Erythroblast (primary cell): ENCODE measurements around the gene RAMP1.

Source experiments
- DNase-seq, 2 experiments: peaks; one replicate each; lab custom pipeline; 2025; lab: John Stamatoyannopoulos, UW
- GATA1 ChIP-seq: IDR thresholded peaks from 2 replicates; pipeline ENCODE4 v1.6.1; 2011; ENCODE audit warnings: low read depth, mild to moderate bottlenecking, control low read depth, low read length, moderate library complexity
- POLR2A ChIP-seq: IDR thresholded peaks from 2 replicates; pipeline ENCODE4 v1.6.1; 2011; ENCODE audit warnings: mild to moderate bottlenecking, low read length

The RAMP1 gene

GRCh38 chr2:237868631-237869342 lies 9.4 kb downstream of the RAMP1 start:
- DNase-seq = no peak
- TF ChIP-seq POLR2A = no peak

DNA sequence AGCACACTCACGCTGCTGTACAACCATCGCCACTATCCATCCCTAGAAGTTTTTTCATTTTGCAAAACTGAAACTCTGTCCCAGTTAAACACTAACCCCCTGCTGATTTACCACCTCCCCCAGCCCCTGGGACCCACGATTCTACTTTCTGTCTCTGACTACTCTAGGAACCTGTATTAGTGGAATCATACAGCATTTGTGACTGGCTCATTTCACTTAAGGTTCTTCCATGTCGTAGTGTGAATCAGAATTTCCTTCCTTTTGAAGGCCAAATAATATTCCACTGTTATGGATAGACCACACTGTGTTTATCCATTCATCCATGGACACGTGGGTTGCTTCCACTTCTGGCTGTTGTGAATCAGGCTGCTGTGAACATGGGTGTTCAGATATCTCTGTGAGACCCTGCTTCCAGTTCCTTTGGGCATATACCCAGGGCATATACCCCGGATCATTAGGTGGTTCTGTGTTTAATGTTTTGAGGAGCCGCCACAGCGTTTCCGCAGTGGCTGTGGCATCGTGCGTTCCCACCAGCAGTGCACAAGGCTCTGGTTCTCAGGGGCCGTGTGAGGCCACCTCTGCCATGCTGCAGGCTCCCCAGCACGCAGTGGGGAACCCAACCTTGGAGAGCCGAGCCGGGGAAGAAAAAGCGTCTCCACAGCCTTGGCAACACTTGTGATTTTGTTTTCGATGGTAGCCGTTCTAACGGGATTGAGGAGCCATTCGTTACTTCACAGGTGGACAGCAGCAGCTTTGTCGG lies 10.1 kb downstream of the RAMP1 start:
- TF ChIP-seq POLR2A = no peak
- no peak for TF ChIP-seq GATA1
- no peak for DNase-seq

GRCh38 chr2:237870126-237870525 lies 10.7 kb downstream of the RAMP1 start:
- no peak for TF ChIP-seq GATA1
- DNase-seq = no peak

GRCh38 chr2:237870754-237871651 lies 11.6 kb downstream of the RAMP1 start:
- no peak for DNase-seq
- no peak for TF ChIP-seq POLR2A
- no peak for TF ChIP-seq GATA1

- DNase-seq = no peak
- TF ChIP-seq GATA1 (no peak), POLR2A (no peak)
Measured at GRCh38 chr2:237872178-237872887, 12.9 kb downstream of the RAMP1 start.

- DNase-seq = no peak
- no peak for TF ChIP-seq POLR2A
- TF ChIP-seq GATA1 = no peak
Measured at GRCh38 chr2:237873421-237873831, 14.0 kb downstream of the RAMP1 start.

DNA sequence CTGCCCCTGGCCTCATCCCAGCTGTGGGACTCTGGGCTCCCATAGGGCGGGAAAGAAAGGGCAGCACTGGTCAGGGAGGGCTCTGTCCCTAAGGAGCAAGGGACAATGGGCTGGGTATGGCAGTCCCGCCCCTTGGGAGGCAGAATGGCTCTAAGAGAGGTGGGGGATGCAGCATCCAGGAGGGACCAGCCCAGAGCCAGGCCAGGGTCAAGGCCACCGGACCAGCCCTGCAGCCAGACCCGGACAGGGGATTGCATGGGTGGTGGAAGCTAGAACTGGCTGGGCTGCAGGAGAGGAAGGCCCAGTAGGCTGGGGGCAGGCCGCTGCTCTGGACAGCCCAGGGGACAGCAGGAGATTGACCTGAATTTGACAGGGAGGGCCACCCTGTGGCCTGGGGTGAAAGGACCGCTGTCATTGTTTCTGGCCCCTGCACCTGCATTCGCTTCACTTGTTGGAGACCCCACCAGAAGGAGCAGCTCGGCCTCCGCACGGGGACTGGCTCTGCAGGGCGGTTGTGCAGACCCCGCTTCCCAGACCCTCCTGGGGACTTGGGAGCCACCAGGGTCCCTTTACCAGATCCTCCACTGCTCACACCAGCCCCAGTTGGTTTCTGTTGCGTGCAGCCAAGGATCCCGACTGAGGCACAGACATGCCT lies 14.6 kb downstream of the RAMP1 start:
- no peak for DNase-seq
- no peak for TF ChIP-seq GATA1
- TF ChIP-seq POLR2A = no peak

- DNase-seq = no peak
- TF ChIP-seq GATA1 (no peak), POLR2A (no peak)
Measured at GRCh38 chr2:237874585-237875161, 15.2 kb downstream of the RAMP1 start.

GRCh38 chr2:237875256-237876060 lies 16.0 kb downstream of the RAMP1 start:
- DNase-seq = no peak
- no peak for TF ChIP-seq GATA1
- no peak for TF ChIP-seq POLR2A

DNA sequence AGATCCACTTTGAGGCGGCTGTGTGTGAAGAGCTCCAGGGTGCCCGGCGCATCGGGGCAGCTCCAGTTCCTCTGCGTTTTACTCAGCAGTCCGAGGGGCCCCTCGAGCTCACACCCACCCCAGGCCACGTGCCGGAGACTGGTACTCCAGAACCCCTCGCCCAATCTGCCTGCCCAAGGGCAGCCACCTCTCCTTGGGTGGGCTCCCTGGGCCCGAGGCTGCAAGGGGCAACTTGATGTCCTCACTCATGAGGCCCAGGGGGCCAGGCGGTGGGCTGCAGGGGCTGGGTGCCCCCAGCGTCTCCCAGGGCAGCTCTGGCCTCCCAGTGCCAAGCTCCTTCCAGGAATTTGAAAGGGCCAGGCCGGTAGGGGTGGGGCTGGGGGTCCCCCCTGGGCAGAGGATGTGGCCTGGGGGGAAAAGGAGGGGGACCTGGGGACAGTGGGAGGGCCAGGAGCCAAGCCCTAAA lies 16.7 kb downstream of the RAMP1 start:
- no peak for DNase-seq
- TF ChIP-seq GATA1 = no peak
- no peak for TF ChIP-seq POLR2A

GRCh38 chr2:237876532-237876931 lies 17.1 kb downstream of the RAMP1 start:
- no peak for DNase-seq
- TF ChIP-seq POLR2A (no peak), GATA1 (no peak)
